ENCODE data around the gene NEDD4. TPM values are rescaled to one million over a fixed set of nuclear protein-coding genes. Genes with fewer than 3 reads are reported as not detected.

Gene NEDD4
- total RNA-seq, 1 experiment from 2014 or later = 56.8 TPM

DNA sequence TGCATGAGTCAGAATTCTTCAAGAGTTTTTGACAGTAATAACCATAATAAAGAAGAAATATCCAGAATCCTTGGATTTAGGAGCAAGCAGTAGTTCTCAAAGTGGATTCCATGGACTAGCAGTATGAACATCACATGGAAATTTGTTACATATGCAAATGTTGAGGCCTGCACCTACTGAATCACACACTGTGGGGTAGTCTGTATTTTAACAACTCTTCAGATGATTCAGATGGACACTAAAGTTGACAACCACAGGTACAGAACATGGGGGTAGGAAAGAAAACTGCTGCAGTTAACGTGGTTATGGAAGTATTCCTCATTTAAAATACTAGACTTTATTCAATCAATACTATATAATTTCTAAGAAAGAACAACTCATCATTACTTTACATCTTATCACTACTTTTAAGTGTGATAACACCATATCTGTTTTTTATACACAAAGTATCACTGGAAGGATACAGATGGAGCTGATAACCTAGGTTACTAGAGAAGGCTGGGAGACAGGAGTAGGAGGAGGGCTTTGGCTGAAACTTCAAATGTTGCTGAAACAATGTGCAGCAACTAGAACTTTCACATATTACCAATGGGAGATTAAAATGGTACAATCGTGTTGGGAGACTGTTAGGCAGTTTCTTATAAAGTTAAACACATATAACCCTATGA, 11.7 kb downstream of the NEDD4 start:
- DNase-seq = no peak
- no peak overlapping the region for H3K4me3 Mint-ChIP-seq (ENCODE audit: low read depth, unreplicated experiment)
- H3K9me3 Mint-ChIP-seq (ENCODE audit: low read depth, unreplicated experiment) = no peaks in the 10 kb centered on the region
- no peak overlapping the region for H3K27ac Mint-ChIP-seq (ENCODE audit: unreplicated experiment)
- peaks cover 52% of the 10 kb centered on the region for H3K36me3 Mint-ChIP-seq (ENCODE audit: insufficient read depth, unreplicated experiment)
- peaks cover 50% of the 10 kb centered on the region for H3K4me1 Mint-ChIP-seq (ENCODE audit: low read depth, unreplicated experiment)
- intact Hi-C loops (cut with micrococcal nuclease; ENCODE audit: unreplicated experiment) = no loop called here
- CTCF ChIA-PET = no interaction called here
- no TSS peak for BruUV-seq (replicated peaks)
- no peaks in the 10 kb centered on the region for H3K27me3 Mint-ChIP-seq (ENCODE audit: unreplicated experiment)
- TF ChIP-seq, protein P1, sequence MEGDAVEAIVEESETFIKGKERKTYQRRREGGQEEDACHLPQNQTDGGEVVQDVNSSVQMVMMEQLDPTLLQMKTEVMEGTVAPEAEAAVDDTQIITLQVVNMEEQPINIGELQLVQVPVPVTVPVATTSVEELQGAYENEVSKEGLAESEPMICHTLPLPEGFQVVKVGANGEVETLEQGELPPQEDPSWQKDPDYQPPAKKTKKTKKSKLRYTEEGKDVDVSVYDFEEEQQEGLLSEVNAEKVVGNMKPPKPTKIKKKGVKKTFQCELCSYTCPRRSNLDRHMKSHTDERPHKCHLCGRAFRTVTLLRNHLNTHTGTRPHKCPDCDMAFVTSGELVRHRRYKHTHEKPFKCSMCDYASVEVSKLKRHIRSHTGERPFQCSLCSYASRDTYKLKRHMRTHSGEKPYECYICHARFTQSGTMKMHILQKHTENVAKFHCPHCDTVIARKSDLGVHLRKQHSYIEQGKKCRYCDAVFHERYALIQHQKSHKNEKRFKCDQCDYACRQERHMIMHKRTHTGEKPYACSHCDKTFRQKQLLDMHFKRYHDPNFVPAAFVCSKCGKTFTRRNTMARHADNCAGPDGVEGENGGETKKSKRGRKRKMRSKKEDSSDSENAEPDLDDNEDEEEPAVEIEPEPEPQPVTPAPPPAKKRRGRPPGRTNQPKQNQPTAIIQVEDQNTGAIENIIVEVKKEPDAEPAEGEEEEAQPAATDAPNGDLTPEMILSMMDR (IDR thresholded peaks at IDR 0.05; ENCODE audit: unreplicated experiment) = no peak

DNA sequence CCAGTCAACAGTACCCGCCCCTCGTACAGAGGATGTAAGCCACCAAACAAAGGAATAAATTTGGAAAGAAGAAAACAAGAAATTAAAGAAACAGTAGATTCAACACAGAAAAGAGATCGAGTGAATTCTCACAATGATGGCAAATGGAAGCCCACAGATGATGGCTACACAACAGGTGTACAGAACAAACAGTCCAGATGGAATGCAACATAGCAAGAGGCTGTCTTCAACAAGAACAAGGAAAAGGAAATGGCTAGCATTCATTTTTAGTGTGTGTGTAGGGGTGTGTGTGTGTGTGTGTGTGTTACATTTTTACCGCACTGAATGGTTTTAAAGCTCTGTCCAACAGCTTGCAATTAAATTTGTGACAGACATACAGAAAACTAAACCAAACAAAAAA, 12.9 kb downstream of the NEDD4 start:
- no TSS peak for BruUV-seq (replicated peaks)
- no peak for DNase-seq
- CTCF ChIA-PET = interaction anchor here (0.7 kb wide), 2 partner anchors 19 to 53 kb away, joined by 3 read pairs; no protein-coding TSS in a partner anchor
- TF ChIP-seq, protein P1 (IDR thresholded peaks at IDR 0.05; ENCODE audit: unreplicated experiment) = no peak
- Mint-ChIP-seq H3K4me1 (ENCODE audit: low read depth, unreplicated experiment) (peaks cover 43% of the 10 kb centered on the region), H3K9me3 (ENCODE audit: low read depth, unreplicated experiment) (no peaks in the 10 kb centered on the region), H3K4me3 (ENCODE audit: low read depth, unreplicated experiment) (no peak overlapping the region), H3K27ac (ENCODE audit: unreplicated experiment) (peak overlapping the region; percentile 34), H3K27me3 (ENCODE audit: unreplicated experiment) (no peaks in the 10 kb centered on the region), H3K36me3 (ENCODE audit: insufficient read depth, unreplicated experiment) (peaks cover 41% of the 10 kb centered on the region)
- intact Hi-C loops (cut with micrococcal nuclease; ENCODE audit: unreplicated experiment) = no loop called here

DNA sequence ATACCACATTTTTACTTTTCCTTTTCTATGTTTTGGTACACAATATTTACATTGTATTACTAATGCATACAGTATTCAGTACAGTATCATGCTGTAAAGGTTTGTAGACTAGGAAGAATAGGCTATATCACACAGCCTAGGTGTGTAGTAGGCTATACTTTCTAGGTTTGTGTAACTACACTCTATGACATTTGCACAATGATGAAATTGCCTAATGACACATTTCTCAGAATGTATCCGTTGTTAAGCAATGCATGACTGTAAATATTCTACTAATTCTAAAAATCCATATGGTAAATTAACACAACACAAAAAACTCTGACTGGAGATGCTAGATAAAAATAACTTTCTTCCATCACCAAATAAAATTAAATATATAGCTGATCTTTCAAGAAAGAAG, 16.2 kb downstream of the NEDD4 start:
- no TSS peak for BruUV-seq (replicated peaks)
- peaks cover 25% of the 10 kb centered on the region for H3K4me1 Mint-ChIP-seq (ENCODE audit: low read depth, unreplicated experiment)
- intact Hi-C loops (cut with micrococcal nuclease; ENCODE audit: unreplicated experiment) = no loop called here
- H3K27me3 Mint-ChIP-seq (ENCODE audit: unreplicated experiment) = no peaks in the 10 kb centered on the region
- no peaks in the 10 kb centered on the region for H3K9me3 Mint-ChIP-seq (ENCODE audit: low read depth, unreplicated experiment)
- no peak overlapping the region for H3K27ac Mint-ChIP-seq (ENCODE audit: unreplicated experiment)
- CTCF ChIA-PET = no interaction called here
- no peak for DNase-seq
- peaks cover 22% of the 10 kb centered on the region for H3K36me3 Mint-ChIP-seq (ENCODE audit: insufficient read depth, unreplicated experiment)
- H3K4me3 Mint-ChIP-seq (ENCODE audit: low read depth, unreplicated experiment) = no peak overlapping the region
- TF ChIP-seq, protein P1 (IDR thresholded peaks at IDR 0.05; ENCODE audit: unreplicated experiment) = no peak

DNA sequence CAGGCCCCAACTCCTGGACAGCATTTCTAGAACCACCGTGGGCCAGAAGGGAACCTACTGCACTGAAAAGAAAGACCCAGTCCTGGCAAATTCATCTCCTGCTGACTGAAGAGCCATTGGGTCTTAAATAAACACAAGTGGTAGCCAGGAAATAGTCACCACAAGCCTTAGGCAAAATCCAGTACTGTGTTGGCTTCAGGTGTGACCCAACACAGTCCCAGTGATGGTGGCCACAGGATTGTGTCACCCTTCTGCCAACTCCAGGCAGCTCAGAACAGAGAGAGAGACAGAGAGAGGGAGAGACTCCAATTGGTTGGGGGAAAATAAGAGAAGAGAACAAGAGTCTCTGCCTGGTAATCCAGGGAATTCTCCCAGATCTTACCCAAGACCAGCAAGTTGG, 23.1 kb downstream of the NEDD4 start:
- Mint-ChIP-seq H3K27ac (ENCODE audit: unreplicated experiment) (no peak overlapping the region), H3K9me3 (ENCODE audit: low read depth, unreplicated experiment) (peaks cover 2% of the 10 kb centered on the region), H3K4me1 (ENCODE audit: low read depth, unreplicated experiment) (peaks cover 25% of the 10 kb centered on the region), H3K27me3 (ENCODE audit: unreplicated experiment) (no peaks in the 10 kb centered on the region), H3K4me3 (ENCODE audit: low read depth, unreplicated experiment) (no peak overlapping the region), H3K36me3 (ENCODE audit: insufficient read depth, unreplicated experiment) (peaks cover 9% of the 10 kb centered on the region)
- BruUV-seq (replicated peaks) = no TSS peak
- TF ChIP-seq, protein P1 (IDR thresholded peaks at IDR 0.05; ENCODE audit: unreplicated experiment) = no peak
- CTCF ChIA-PET = no interaction called here
- DNase-seq = no peak
- intact Hi-C loops (cut with micrococcal nuclease; ENCODE audit: unreplicated experiment) = no loop called here
